Fibroblast of skin of abdomen (primary cell): ENCODE measurements around the gene LARGE1.

Experiments used
- DNase-seq: peaks from one replicate; pipeline ENCODE4 v3.0.0-alpha.2; 2013

Gene LARGE1

GRCh38 chr22:33557836-33558235, 362.4 kb downstream of the LARGE1 start:
- no peak for DNase-seq

GRCh38 chr22:33555814-33556522, 364.3 kb downstream of the LARGE1 start:
- no peak for DNase-seq

- DNase-seq = no peak
Measured at GRCh38 chr22:33553493-33553892, 366.8 kb downstream of the LARGE1 start.

GRCh38 chr22:33544707-33545106, 375.6 kb downstream of the LARGE1 start:
- peak; percentile 34 for DNase-seq

- no peak for DNase-seq
Measured at GRCh38 chr22:33542722-33543121, 377.6 kb downstream of the LARGE1 start.

- DNase-seq = no peak
Measured at GRCh38 chr22:33542153-33542552, 378.1 kb downstream of the LARGE1 start.

GRCh38 chr22:33539902-33540751, 380.1 kb downstream of the LARGE1 start:
- no peak for DNase-seq

GRCh38 chr22:33539202-33539901, 380.9 kb downstream of the LARGE1 start:
- DNase-seq = no peak

GRCh38 chr22:33538277-33538885, 381.9 kb downstream of the LARGE1 start:
- no peak for DNase-seq

- no peak for DNase-seq
Measured at GRCh38 chr22:33537059-33537458, 383.2 kb downstream of the LARGE1 start.

GRCh38 chr22:33535937-33536875, 384.1 kb downstream of the LARGE1 start:
- DNase-seq = no peak

GRCh38 chr22:33529424-33530113, 390.7 kb downstream of the LARGE1 start:
- DNase-seq = peak; percentile 6

- DNase-seq = no peak
Measured at GRCh38 chr22:33528183-33528582, 392.1 kb downstream of the LARGE1 start.

- DNase-seq = no peak
Measured at GRCh38 chr22:33526434-33527107, 393.7 kb downstream of the LARGE1 start.

GRCh38 chr22:33524511-33525260, 395.6 kb downstream of the LARGE1 start:
- no peak for DNase-seq

GRCh38 chr22:33521879-33522665, 398.2 kb downstream of the LARGE1 start:
- no peak for DNase-seq

GRCh38 chr22:33520904-33521780, 399.1 kb downstream of the LARGE1 start:
- no peak for DNase-seq
